HG03175 (cell line): Measurements from ENCODE around the gene TRIM26.
"Not testable (repeated sequence)": the region's sequence is repeated elsewhere in the genome, so short reads cannot be mapped to it uniquely, and the experiment has no call there.

Source experiments
- ATAC-seq: cut with Tn5 transposase; IDR thresholded peaks from one replicate; pipeline ENCODE4 v1.9.1; 2021; ENCODE audit warnings: mild to moderate bottlenecking, moderate library complexity; ENCODE audit not compliant: unreplicated experiment

The TRIM26 gene

DNA sequence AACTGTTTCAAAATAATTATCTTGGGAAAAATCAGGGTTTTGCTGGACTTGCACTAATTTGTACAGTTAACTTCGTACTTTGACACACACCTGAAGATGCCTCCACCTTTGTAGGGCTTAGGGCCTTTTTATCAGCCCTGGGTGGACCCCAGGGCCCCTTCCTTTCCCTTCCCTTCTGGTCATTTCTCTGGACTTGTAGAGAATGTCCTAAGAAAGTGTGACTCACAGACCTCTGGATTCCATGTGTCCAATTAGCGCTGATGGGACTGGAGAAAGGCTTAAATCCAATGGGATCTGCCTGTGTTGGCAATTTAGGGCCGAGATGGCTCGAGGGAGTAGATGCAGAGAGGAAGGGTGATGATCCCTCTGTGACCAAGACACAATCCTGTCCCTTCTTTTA, 40.5 kb downstream of the TRIM26 start:
- no peak for ATAC-seq

DNA sequence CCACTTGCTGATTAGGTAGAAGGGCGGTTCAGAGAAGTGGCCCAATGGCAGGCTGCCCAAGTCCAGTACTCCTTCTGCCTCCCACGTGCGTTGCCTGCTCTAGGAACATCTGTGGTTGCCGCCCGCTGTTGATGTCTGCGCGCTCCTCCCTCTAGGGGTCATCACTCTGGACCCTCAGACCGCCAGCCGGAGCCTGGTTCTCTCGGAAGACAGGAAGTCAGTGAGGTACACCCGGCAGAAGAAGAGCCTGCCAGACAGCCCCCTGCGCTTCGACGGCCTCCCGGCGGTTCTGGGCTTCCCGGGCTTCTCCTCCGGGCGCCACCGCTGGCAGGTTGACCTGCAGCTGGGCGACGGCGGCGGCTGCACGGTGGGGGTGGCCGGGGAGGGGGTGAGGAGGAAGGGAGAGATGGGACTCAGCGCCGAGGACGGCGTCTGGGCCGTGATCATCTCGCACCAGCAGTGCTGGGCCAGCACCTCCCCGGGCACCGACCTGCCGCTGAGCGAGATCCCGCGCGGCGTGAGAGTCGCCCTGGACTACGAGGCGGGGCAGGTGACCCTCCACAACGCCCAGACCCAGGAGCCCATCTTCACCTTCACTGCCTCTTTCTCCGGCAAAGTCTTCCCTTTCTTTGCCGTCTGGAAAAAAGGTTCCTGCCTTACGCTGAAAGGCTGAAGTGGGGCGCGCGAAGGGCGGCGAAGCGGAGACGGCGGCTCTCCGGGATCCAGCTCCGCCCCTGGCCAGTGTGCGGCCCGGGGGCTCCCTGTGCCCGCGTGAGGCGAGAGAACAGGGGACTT, 41.3 kb downstream of the TRIM26 start:
- ATAC-seq, result no peak

DNA sequence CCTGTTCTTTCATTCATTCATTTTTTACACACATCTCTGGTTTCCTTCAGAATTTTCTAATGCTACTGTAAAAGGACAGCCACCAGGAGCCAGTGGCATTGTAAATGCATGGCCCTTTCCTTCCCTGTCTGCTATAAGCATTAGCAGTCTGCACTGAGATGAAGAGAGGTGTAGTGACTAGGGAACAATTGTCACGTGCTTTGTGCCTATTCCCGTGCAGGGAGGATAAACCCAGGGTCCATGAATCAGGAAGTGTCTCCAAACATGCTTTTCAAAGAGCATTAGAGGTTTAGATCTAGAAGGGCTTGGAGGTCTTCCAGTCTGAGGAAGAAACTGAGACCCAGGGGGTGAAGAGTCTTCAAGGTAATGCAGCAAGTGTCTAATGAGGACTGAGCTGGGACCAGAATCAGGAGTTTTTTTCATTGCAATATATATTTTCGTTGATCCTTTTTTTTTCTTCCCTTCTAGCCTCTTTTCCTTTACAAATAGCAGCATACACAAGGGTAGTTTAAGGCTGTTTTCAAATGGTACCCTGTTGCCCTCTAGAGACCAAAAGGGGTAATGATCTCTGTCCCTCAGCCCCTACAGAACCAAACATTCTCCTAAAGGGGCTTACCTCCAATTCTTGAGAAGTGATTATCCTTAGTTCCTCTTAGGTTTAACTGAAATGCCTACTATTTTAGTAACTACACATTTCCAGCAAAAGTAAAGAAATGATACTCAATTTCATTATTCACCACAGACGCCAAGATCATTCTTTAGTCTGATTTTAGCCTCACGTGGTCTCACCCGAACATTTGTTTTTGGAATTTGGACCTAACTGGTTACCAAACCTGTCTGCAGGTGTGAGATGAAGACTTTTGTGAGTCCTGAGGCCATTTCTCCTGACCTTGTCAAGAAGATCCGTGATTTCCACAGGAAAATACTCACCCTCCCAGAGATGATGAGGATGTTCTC, 43.3 kb downstream of the TRIM26 start:
- ATAC-seq, result no peak

DNA sequence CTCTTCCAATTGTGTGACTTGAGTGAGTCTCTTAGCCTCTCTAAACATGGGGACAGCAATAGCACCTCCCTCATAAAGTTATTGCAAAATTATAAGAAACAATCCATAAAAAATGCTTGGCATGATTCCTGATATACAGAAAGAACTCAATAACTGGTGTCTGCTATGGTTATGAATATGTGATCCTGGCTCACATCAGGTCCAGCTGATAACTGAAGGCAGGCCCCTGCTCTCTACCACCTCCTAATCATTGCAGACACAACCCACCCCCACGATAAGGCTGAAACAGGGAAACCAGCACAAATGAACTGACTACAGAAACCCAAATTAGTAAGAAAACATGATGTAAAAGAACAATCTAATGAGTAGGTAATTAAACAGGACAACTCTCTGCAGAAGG, 44.5 kb downstream of the TRIM26 start:
- ATAC-seq, result no peak

DNA sequence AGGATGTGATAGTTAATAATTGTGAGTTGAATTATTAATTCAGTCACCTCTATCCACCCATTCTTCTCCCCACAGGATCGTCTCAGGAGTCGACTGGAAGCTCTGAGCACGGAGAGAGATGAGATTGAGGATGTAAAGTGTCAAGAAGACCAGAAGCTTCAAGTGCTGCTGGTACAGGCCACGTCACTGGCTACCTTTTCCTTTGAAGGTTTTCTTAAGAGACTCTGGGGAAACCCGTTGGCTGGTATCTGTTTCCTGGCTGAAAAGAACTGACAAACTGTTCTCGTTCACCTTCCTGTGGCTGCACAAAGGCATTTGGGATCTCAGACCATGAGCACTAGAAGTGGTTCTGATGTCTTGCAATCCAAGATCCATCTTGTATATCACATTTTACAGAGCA, 46.1 kb downstream of the TRIM26 start:
- ATAC-seq, result no peak

DNA sequence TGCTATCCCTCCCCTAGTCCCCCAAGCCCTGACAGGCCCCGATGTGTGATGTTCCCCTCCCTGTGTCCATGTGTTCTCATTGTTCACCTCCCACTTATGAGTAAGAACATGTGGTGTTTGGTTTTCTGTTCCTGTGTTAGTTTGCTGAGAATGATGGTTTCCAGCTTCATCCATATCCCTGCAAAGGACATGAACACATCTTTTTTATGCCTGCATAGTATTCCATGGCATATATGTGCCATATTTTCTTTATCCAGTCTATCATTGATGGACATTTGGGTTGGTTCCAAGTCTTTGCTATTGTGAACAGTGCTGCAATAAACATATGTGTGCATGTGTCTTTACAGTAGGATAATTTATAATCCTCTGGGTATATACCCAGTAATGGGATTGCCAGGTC, 48.0 kb downstream of the TRIM26 start:
- not testable (repeated sequence) for ATAC-seq

DNA sequence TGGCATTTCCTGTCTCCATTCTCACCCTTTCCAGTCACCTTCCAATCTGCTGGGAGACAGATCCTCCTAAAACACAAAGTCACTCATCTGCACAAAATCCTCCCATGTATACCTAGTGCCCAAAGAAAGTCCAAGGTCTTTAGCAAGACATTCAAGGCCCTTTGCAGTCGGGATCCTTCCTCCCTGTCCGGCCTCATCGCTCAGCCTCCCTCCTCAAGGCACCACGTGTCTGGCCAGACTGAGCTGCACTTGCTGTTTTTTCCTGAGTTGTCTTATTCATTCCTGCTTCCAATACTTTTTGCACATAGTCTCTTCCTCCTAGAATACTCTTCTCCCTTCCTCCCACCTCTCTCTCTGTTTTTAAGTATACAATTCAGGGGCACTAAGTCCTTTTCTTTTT, 48.5 kb downstream of the TRIM26 start:
- ATAC-seq, result no peak

DNA sequence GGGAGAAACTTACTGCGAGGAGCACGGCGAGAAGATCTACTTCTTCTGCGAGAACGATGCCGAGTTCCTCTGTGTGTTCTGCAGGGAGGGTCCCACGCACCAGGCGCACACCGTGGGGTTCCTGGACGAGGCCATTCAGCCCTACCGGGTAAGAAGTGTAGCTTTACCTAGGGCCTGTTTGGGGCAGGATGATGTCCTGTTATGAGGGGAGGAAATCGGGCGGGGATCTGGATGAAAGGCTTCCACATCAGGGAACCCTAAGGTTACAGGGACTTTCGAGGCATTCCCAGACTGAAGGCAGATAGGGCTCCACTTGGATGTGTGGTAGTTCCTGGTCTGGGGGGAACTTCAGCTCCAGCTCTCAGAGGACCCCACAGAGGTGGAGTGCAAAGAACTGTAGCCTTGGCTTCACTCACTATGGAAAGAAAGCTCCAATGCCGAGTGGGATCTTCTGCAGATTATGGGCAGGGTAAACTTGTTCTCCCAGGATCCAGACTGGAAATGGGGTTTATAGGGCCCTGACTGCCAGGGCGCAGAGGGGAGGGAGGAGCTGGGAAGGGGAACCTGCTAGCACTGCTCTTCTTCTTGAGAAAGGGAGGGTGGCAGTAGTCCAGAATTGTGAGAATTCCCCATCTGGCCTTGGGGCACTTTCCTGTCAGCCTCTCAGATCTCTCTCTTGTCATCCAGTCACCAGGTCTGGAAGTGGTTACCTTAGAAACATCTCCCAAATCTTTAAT, 49.1 kb downstream of the TRIM26 start:
- no peak for ATAC-seq

DNA sequence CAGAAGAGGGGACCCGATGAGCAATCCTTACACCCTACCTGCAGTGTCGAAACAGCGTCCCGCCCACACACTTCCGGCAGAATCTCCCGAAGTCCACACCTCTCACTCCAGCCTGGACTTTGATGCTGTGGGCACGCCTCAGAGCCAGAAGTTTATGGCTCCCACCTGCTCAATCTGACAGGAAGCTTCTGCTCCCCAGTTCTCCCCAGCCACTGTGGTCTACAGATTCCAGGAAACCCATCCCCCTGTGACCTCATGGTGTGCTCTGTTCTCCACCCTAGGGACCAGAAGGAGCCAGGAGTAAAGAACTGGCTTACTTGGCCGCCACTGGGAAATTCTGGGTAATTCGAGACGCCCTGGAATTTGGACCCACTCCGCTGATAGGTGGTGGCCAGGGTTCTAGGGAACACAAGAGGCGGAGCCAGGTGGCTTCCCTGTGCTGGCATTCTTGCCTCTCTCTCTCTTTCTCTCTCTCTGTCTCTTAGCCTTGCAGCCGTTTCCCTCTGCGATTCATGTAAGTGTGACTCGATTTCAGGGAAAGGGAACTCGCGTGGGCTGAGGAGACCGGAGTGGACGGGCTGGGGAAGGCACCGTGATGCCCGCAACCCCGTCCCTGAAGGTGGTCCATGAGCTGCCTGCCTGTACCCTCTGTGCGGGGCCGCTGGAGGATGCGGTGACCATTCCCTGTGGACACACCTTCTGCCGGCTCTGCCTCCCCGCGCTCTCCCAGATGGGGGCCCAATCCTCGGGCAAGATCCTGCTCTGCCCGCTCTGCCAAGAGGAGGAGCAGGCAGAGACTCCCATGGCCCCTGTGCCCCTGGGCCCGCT, 49.9 kb downstream of the TRIM26 start, which contains the start of gene TRIM15:
Gene TRIM15, plus strand, starts transcription at position 457 of the 828 bp plus-strand sequence. Its CDS starts 139 bp downstream, at position 596.
- ATAC-seq, result no peak

DNA sequence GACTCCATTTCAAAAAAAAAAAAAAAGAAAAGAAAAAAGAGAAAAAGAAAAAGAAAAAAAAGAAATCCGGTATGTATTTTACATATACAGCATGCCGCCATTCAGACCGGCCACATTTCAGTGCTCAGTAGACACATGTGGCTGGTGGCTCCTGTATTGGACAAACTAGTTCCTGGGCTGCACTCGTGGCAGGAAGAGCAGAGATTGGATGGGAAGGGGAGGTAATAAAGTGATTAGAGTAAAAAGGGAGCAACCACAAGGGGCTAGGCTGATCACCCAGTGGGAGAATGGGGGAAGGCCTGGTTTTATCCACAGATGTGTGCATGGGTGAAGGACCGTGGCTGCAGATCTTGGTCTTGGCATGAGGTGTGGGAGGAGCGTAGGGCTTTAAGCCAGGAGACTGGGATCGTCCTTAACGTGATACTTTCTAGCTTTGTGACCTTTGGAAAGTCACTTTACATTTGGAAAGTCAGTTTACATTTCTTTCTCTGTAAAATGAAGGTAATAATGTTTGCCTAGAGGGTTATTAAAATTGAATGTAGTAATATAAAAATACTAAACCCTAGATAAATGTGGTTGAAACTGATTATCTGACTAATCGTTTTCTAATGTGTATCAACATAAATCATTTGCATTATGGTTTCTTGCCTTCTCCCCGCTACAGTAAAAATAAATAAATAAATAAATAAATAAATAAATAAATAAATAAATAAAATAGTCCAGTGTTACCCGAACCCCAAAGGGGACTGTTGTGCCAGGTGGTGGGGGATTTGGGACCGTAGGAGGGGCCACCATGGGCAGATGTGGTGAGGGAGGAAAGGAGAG, 50.7 kb downstream of the TRIM26 start:
- ATAC-seq, result no peak

DNA sequence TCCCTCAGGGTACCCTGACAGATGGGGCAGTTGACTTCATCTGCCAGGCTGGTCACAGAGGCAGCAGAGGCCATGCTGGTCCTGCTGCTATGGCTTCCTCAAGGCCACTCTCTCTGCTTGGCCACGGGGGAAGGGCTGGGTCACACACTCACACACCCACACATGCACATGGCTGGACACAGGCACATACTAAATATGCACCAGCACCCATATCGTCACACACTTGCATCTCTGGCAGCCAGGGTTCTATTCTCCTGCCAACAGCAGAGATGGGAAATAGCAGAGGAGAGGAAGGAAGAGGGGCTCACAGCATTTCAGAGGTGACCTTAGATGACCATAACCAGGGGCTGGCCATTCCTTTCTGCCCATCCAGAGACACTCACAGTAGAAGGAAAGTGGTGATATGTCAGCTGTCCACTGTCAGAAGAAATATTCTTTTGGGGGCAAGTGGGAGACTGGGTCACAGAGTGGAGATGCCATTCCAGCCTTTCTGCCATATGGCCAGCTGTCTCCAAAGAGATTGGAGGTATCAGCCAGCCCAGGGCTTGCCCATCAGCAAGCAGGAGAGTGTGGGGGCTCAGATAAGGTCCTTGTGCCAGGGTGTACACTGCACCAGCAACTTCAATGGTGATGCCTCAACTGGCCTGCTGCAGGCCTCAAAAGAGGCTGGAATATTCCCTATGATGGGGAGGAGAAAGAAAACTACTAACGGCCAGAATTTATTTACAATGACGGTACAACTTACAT, 52.2 kb downstream of the TRIM26 start, which contains the start of gene TRIM10:
Gene TRIM10, minus strand, starts transcription at position 427 of the 747 bp plus-strand sequence. Its CDS starts 353 bp downstream, at position 74.
- ATAC-seq, result no peak

DNA sequence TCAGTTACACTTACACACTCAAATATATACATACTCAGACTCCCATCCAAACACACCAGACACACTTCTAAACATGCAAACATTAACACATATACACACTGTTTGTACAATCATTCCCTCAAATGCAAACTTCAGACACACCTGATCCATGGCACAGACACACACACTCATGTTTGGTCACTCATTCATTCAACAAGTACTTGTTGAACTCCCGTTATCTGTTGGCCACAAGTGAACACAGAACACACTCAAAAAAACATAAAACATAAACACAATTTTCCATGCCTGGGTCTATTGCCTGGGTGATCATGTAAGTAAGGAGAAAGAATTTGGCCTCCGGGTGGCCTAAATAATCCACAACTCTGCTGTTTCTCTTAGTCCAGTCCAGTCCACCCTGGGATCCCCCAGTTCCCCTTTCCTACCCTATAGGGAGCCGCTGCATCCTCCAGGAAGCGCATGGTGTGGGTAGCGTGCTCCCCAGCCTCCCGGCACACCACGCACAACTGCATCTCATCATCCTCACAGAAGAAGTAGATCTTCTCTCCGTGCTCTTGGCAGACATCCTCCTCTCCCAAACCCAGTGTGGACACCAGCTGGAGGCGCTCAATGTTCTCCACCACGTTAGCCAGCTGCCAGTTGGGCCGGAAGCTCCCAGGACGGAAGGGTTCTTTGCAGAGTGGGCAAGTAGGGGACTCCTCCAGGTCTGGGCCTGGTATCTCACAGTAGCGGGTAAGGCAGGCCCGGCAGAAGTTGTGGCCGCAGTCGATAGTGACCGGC, 53.0 kb downstream of the TRIM26 start:
- no peak for ATAC-seq

DNA sequence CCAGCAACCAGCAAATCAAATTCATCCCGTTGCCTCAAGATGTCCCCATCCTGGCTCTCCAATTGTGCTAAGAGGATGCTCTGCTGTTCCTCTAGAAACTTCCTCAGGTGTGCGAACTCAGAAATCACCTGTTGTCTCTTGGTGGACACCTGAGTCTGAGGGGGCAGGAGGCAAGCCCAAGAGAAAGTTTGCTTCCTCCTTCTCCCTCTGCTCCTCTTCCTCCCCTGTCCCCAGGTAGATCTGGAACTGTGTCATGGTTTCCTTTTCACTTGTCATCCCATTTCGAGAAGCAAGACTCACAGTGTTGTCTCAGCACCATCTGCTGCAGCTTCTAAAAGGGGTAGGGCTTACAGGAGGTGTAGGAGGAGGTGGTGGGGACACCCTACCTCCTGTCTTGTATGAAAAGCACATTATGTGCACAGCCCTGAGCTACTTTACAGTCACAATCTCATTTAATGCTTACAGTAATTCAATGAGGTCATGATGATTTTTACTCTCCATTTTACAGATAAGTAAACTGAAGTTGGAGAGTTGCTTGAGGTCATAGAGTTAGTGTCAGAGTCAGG, 54.6 kb downstream of the TRIM26 start:
- no peak for ATAC-seq

DNA sequence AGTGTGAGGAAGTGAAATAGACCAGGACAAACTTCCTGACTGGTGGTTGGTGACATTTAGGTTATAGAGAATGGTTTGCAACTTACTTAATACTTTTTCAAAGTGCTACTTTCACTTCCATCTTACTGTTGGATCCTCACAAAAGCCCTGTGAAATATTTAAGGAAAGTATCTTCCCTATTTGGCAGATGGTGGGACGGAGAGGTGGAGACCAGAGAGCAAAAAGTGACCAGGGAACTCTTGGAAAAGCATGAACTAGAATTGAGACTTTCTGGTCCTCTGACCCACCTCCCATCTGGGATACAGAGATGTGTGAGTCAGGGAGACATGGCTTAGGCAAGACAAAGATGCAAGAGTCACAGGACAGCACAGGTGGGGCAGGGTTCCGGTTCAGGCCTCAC, 55.2 kb downstream of the TRIM26 start:
- ATAC-seq, result no peak

DNA sequence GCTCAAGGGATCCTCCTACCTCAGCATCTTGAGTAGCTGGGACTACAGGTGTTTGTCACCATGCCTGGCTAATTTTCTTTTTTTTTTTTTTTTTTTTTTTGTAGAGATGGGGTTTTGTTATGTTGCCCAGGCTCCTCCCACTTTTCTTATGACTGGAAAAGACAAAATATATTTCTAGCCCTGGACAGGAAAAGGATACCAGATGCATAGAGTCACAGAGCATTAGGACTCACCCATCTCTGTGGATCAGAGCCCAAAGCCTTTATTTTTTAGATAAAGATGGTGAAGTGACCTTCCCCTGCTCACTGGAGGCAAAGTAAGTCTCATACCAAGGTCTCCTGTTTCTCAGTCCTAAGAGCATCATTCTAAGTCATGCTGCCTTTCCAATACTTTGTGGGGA, 55.6 kb downstream of the TRIM26 start:
- no peak for ATAC-seq

DNA sequence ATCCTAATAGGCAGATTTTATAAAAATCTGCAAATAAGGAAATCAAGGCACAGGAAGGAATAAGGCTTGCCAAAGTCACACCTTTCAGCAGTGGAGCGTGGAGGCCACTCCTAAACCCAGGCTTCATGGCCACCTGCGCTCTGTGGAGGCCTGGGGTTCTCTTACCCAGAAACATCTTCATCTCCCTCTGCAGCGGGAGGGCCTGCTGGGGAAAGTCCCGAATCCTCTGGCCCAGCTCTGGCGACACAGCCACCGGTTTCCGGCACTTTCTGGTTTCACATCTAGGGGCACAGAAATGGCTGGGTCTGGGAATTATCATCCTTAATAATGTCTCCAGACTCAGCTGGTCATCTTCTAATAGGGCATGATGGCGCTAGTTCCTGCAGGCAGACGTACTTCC, 56.4 kb downstream of the TRIM26 start:
- no peak for ATAC-seq

DNA sequence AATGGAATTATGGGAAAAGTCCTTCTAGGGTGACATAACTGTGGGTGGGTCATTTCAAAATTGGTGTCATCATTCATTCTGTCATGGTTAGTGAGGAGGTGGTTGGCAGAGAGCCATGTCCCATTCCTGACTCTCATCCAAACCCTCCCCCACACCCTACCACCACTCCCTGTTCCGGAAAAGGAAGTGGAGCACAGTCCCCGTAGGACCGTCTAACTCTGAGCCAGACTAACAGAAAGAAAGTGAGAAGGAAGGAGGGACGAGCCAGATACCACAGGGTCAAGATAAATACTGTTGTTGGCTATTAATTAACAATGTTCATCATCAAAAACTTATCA, 57.0 kb downstream of the TRIM26 start:
- no peak for ATAC-seq
